Stimulated activated CD4-positive, alpha-beta T cell treated with anti-CD3 and anti-CD28 coated beads, Interleukin-2, amount 100 ng/mL, for 4 hours (primary cell): ENCODE data around the gene CCT7.

Experiments
- DNase-seq: peaks from one replicate; pipeline ENCODE4 v3.0.0-alpha.2; 2020; ENCODE audit warnings: low read depth

The CCT7 gene

DNA sequence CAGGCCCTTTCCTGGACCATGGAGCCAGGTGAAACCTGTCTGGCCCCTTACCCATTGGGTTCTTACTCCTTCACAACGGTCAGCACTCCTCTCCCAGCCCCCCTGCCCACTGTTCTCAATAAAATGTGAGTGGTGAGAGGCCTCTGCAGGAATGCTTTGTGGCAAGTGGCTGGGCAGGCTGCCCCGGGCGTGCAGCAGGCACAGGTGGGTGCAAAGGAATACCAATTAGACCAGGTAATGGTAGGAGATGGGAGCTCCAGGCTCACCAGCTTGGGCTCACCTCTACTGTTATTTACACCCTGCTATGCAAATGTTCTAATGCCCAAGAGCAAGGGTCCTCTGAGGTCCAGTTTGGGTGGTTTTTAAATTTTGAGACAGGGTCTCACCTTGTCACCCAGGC, 7.0 kb upstream of the CCT7 start:
- no peak for DNase-seq

DNA sequence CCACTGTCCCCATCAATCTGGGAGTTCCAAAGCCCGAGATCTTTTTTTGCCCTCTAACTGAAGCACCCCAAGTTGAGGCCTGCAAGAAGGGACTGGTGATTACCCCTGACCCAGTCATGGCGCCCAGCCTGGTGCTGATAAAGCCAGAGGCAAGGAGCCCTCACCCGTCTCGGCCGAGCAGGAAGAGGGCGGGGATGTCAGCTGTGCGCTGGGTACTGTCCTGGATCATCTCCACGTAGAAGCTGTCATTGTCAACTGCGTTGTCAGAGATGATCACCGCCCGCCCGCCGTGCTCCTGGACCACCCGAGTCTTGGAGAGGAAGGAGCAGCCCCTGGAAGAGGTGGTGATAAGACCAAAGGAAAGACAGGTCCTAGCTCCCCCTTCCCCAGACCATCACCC, 5.5 kb upstream of the CCT7 start:
- no peak for DNase-seq

DNA sequence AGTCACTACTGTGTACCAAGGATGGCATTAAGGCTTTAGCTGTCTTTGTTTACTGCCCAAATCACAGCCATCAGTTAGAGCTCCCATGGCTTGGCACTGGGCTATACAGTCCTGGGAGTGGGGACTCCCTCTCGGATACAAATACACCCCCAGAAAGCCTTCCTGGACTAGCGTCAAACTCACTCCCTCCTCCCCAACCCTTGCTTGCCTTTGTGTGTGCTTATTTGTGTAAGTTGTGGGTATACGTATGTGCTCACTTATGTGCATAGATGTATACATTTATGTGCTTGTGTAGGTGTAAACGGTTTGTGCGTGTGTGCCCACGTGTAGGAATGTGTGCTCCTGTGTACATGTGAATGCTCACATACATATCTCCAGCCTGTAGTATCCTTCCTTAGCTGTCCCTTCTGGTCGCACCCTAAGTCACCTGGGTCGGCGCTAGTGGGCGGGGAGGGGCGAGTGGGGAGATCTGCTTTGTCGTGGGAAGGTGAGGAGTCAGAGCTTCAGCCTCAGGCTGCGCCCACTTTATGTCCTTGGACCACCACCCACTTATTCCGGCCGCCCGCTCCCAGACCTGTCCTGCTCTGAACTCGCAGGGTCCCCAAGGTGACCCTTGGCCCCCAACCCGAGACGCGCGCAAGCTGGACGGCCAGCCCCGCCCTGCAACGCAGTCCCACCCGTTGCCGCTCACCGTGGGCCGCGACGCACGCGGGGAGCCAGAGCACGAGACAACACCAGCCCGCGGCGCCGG, 1.5 kb upstream of the CCT7 start:
- no peak for DNase-seq

DNA sequence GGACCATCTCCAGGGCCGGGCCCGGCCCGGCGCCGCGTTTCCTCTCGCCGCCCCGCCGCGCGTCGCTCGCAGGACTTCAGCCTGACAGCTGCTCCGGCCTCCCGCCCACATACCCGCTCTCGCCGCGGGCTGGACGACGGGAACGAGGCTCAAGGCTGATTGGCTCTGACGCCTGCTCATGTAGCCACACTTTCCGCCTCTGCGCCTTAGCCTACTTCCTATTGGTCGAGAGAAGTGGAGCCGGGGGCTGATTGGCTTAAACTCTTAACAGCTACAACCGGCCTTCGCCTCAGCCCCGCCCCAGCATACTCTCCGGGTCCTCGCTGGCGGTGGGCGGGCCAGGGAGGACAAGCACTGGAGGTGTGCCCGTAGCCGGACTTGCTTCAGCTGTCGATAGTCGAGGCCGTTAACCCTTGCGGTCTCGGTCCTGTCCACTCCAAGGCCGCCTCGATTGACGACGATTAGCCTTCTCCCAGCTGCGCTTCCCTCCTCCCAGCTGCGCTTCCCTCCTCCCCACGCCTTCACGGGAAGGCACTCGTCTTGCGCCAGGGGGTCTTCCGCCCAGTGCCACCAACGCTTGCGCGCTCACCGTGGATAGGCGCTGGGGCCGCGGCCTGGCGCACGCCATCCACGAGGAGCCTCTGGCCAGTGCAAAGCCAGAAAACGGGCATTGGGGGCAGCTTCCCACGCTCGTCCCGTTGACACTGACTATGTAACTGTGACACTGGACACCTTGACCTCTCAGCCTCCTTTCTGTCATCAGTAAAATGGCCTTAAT, 765 bp upstream of the CCT7 start, which contains the start of gene PRADC1:
Gene PRADC1 (minus strand): TSS at position 86 of the 778 bp plus-strand sequence. CDS start 79 bp downstream, at position 7.
- DNase-seq: peak; percentile 89

DNA sequence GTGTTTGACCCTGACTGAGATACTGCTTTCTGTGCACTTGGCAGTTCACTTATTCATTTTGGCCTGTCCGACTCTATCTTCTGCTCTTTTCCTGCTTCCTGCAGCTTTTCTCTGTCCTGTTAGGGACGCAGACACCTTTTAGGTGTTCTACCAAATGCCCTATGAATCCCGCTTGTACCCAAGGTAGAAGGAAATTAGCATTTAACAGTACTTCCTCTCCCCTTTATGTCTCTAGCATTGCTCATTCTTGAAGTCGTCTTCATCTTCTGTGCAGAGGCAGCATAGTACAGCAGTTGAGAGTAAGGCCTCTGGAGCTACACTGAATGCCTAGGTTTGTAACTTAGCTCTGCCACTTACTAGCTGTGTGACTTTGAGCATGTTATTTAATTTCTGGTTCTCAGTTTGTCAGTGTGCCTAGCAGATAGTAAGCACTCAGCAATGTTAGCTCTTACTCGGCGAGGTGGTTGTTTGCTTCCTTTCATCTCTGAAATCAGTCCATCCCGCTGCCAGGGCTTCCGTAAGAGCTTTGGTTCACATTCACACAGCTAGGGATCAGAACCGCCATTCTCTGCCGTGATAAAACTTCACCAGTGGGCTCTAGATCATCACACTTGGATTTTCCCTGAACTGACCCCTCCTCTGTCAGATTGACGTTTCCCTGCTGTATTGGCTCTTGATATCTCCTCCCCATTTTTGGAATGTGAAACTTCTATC, 1.4 kb downstream of the CCT7 start:
- no peak for DNase-seq

DNA sequence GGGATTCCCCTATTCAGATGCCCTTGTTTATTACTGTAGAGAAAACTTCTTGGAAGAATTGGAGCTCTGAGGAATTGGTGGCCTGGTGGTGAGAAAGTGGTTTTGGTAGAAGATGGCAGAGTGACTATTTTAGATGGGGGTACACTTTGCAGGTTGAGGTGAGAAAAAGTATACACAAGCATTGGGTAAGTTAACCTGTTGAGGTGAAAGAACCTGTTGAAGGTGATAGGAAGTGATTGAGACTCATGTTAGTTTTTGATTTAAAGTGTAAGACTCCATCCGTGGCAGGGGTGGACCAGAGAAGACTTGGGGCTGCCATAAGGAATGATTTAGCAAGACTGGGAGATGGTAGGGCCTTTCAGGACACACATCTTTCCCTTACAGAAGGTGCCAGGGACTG, 3.1 kb downstream of the CCT7 start:
- no peak for DNase-seq

DNA sequence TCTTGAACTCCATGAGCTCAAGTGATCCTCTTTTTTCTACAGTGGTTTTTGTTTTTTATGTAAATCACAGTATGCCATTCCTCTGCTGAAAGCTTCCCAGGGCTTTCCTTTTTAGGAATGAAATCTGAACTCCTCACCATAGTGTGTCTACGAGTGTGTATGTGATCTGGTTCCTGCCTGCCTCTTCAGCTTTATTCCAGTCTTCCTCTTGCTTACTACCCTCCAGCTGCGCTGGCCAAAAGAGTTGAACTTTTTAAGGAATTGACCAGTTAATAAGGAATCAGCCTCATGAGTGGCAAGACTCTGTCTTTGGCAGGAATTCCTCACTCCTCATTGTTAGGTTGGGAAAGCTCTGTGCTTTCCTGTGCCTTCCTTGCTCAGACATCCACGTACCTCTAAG, 4.0 kb downstream of the CCT7 start:
- DNase-seq: no peak

DNA sequence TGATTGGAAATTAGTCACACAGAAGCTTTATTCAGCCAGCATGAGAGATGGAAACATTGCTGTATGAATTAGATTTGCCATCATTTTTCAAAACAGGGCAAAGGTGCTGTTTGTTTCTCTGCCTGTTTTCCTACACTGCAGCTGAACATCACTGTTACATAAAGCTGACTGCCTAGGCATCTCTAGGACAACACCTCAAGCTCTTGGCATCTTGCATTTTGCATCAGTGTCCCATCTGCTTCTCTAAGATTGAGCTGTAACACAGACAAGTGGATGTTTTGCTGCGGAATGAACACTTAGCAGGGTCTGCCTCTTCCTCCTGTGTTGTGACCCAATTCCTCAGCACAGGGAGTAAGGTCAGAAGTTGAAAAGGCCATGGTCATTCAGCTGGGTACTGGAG, 4.9 kb downstream of the CCT7 start:
- no peak for DNase-seq

DNA sequence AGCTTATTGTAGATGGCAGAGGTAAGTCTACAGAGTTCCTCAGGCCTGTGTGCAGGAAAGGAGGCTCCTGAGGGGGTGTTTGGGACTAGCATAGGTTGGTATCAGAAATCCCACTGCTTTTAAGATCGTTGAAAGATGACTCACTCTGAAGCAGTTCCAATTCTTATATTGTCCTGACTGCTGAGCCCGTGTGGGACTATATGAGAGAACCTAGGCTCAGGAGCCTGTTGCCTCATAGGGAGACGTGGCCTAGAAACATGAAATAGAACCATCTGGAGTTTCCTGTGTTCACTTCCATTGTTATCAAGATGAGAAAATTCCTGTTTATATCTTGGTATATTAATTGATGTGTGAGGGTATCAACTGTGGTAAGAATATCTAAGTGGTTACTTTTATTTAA, 5.7 kb downstream of the CCT7 start:
- no peak for DNase-seq

DNA sequence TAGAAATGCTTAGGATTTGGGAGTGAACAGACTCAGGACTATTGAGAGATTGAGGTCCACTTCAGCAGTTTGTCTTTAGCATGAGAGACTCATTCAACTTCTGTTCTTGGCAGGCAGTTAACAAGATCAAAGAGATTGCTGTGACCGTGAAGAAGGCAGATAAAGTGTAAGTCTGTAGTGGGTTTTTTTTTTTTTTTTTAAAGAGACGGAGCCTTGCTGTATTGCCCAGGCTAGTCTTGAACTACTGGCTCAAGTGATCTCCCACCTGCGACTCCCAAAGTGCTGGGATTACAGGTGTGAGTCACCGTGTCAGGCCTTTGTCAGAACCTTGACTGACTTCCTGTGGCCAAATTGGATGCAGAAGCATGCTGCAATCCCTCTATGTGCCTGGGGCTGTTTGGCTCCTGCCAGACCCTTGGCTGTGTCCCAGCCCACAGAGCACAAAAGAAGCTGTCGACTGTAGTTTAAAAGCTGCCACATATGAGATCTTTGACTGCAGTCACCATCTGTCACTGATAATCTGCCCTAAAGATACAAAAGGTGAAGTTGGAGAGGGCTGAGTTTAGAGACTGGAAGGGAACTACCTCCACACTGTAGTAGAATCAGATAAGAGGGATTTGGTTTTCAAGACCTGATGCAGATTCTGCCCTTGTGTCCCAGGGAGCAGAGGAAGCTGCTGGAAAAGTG, 9.9 kb downstream of the CCT7 start:
- DNase-seq: no peak

DNA sequence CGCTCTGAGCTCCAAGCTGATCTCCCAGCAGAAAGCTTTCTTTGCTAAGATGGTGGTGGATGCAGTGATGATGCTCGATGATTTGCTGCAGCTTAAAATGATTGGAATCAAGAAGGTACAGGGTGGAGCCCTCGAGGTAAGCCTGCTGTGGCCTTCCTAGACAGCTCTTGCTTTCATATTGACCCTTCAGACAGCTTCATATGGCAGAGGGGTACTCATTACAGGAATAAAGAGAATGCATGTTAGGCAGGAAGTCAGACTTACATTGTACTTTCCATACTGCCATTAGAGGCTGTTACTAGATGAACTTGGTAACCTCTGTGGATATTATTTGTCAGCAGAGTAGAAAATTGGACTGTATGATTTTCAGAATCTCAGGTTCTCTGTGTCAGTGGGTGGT, 10.5 kb downstream of the CCT7 start:
- no peak for DNase-seq

DNA sequence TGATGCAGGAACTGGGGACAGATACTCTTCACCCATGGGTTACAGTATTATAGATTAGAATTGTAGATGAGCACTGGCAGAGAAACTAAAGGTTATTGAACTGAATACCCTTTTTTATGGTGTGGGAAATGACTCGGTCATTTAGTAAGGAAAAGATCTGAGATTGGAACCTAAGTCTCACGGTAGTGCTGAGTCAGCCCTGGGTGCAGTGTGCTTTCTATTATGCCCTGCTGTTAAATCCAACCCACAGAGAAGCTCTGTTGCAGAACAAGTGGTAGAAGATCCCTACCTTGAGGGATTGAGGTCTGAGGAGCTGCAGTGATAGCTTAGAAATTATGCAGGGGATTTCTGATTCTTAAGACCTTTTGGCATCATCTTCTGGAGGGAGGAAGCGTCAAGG, 12.7 kb downstream of the CCT7 start:
- no peak for DNase-seq

DNA sequence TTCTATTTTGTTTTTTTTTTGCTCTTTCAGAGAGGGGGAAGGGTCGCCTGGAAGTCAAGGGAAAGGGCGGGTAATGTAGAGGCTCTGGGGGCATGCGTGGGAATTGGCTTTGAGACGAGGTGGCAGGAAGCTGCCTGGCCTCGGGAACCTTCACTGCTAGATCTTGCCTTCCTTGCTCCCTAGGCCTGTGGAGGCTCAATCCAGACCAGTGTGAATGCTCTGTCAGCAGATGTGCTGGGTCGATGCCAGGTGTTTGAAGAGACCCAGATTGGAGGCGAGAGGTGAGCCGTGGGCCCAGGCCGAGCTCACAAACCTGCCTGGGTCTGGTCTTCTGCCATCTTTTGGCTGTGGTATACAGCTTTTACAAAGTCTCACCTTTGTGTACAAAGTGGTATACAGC, 15.5 kb downstream of the CCT7 start:
- no peak for DNase-seq

DNA sequence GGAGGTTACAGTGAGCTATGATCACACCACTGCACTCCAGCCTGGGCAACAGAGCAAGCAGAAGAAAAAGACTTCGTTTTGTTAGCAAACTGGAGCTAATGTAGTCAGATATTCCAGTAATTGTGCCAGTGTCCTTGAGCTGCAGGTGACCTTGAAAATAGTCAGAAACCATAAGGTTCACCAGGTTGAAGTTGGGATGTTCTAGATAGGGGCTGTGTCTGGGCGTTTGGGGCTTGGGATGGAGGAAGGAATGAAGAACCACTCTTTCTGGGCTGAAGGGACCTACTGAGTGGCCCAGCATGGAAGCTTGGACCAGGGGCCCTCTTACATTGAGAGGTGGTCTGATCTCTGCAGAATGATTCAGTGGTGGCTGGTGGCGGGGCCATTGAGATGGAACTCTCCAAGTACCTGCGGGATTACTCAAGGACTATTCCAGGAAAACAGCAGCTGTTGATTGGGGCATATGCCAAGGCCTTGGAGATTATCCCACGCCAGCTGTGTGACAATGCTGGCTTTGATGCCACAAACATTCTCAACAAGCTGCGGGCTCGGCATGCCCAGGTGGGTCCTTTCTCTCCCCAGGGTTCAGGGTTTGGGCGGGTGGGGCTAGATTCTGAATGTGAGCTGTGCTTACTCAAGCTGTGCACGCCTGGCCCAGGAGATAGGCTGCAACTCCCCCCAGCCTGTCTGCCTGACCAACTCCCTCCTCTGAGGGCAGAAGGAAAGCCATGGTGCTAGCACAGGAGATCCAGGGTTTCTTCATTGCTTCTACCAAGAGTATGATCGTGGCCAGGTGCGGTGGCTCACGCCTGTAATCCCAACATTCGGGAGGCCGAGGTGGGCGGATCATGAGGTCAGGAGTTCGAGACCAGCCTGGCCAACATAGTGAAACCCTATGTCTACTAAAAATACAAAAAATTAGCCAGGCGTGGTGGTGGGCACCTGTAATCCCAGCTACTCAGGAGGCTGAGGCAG, 17.1 kb downstream of the CCT7 start:
- DNase-seq: no peak

DNA sequence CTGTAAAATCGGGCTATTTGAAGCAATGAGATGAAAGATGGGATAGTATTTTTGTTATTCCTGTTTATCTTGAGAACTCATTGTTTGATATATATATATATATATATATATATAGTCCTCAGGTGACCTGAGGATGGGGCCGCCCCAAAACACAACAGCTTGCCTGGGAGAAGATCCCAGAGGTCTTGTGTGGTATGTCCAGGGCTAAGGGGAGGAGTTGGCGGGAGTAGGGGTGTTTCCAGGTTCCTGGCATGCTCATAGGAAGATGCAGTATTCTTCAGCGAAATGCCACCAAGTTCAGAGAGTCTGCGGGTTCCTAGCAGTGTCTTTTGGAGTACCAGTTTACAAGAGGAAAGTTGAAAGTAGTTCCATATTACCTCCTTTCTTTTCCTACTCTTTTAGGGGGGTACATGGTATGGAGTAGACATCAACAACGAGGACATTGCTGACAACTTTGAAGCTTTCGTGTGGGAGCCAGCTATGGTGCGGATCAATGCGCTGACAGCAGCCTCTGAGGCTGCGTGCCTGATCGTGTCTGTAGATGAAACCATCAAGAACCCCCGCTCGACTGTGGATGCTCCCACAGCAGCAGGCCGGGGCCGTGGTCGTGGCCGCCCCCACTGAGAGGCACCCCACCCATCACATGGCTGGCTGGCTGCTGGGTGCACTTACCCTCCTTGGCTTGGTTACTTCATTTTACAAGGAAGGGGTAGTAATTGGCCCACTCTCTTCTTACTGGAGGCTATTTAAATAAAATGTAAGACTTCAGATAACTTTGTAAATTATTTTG, 18.3 kb downstream of the CCT7 start:
- DNase-seq: no peak

DNA sequence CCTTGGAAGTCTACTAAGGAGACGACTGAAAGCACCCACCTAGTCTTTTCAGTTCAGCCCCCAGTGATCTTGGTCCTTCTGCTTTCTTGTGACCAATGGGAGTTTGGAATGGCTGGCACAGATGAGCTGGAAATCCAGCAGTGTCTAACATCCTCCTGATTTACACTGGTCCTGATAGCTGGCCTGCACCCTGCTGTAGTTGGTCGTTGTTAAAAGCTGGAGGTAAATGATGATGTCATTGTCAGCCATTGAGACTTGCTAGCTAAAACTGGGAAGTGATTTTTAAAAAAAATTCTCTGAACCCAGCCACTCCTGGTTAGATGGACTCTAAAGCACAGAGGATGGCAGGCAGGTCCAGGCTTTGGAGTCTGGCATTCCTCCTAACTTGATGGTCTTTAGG, 19.3 kb downstream of the CCT7 start:
- DNase-seq: no peak

DNA sequence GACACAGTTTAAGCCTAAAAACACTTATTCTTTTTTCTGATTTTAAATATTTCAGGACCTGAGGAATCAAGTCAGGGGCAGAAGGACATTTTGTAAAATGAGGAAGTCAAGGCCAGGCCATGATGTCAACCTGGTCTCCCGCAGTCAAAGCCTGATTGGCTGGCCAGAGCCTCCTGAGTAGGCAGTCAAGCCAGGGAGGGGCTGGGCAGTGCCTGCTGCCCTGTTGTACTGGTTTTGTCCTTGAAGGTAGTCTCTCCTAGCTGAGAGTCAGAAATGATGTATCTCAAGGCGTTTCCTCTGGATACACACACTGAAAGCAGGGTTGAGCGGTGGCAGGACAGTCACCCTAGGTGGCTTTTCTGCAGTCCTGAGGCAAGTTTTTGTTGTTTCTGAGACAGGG, 19.8 kb downstream of the CCT7 start:
- no peak for DNase-seq

DNA sequence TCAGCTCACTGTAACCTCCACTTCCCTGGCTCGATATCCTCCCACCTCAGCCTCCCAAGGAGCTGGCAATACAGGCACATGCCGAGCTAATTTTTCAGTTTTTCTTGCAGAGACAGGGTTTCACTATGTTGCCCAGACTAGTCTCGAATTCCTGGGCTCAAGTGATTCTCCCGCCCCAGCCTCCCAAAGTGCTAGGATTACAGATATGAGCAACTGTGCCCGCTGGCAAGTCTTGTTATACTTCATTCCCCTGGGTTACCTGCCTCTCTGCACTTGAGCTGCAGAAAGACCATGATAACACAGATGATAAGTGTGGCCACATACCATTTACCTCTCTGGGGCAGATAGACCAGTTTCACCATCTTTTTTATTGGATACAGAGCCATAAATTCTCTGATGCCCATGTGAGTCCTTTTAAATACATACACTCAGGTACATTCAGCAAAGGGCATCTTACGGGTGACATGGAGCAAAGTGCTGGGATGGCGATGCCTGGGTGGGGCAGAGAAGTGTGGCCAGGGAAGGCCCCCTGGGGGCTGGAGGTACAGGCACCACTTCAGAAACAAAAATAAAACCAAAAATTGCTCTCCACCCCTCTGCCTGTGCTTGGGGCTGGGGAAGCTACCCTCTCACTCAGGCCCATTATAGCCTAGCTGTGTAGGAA, 20.4 kb downstream of the CCT7 start:
- no peak for DNase-seq

DNA sequence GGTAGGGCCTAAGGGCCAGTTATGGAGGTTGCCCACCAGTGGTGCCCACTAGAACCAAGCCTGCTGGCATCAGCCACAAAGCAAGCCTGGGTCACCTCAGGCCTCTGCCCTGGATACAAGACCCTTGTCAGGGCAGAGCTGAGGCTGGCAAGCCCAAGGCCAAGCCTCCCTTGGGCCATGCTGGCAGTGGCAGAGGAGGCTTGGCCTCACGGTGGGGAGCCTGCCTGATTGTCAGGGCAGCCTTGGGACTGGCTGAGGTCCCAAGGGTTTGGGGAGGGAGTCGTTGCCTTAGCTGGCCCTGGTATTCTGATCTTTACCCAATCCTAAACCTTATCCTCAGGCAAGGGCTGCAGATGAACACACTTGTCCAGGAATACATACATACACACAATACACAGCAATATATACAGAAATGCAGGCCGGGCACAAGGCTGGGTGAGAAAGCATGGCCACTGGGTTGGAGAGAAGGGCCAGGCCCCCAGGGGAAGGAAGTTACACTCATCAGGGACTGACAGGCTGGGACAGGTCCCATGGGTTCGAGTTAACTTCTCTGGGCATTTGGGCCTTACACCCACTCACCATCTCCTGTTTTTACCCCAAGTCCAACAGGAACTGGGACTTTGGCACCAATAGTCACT, 21.0 kb downstream of the CCT7 start:
- no peak for DNase-seq
